ENCODE data around the gene NFATC1. TPM values are rescaled to one million over a fixed set of nuclear protein-coding genes. Genes with fewer than 3 reads are reported as not detected.

Gene NFATC1
- total and polyA plus RNA-seq, 2 experiments from 2014 or later, result 4.2 to 11.3 TPM

DNA sequence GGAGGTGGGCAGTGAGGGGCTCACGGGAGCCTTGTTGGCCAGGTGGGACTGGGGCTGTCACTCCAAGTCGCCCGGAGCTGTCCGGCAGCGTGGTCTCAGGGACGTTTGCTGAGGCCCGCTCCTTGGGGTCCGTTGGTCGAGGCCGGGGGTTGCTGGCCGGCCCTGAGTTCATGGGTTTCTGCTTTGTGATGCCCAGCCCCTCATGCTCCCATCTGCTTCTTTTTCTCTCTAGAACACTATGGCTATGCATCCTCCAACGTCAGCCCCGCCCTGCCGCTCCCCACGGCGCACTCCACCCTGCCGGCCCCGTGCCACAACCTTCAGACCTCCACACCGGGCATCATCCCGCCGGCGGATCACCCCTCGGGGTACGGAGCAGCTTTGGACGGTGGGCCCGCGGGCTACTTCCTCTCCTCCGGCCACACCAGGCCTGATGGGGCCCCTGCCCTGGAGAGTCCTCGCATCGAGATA is 14.5 kb downstream of the NFATC1 start:
- 98% methylated on average over 29 of the region's 30 CpGs for WGBS (ENCODE audit: low lambda C conversion rate, missing lambda C conversion rate)
- Histone ChIP-seq H3K4me1 (ENCODE audit: insufficient read depth) (no peaks in the 10 kb centered on the region), H2AFZ (no peak overlapping the region), H3K79me2 (no peaks in the 10 kb centered on the region), H3K9me3 (ENCODE audit: low read depth) (no peaks in the 10 kb centered on the region), H3K9me2 (replicated peaks; ENCODE audit: insufficient read depth) (no peaks in the 10 kb centered on the region), H3K4me3 (no peak overlapping the region), H4K20me1 (ENCODE audit: insufficient read depth, poor library complexity, severe bottlenecking) (no peaks in the 10 kb centered on the region), H3K27me3 (no peaks in the 10 kb centered on the region), H3K4me2 (no peak overlapping the region), H3K27ac (no peak overlapping the region), H3K36me3 (replicated peaks; ENCODE audit: insufficient read depth, low read depth) (no peaks in the 10 kb centered on the region)
- no peak for DNase-seq (ENCODE audit: low spot score)
- TF ChIP-seq EZH2 (IDR thresholded peaks at IDR 0.05; ENCODE audit: borderline replicate concordance), result no peak
- no peak for TF ChIP-seq EZH2phosphoT487 (IDR thresholded peaks at IDR 0.05; ENCODE audit: low read depth, severe bottlenecking, unreplicated experiment)
- TF ChIP-seq, protein P1, sequence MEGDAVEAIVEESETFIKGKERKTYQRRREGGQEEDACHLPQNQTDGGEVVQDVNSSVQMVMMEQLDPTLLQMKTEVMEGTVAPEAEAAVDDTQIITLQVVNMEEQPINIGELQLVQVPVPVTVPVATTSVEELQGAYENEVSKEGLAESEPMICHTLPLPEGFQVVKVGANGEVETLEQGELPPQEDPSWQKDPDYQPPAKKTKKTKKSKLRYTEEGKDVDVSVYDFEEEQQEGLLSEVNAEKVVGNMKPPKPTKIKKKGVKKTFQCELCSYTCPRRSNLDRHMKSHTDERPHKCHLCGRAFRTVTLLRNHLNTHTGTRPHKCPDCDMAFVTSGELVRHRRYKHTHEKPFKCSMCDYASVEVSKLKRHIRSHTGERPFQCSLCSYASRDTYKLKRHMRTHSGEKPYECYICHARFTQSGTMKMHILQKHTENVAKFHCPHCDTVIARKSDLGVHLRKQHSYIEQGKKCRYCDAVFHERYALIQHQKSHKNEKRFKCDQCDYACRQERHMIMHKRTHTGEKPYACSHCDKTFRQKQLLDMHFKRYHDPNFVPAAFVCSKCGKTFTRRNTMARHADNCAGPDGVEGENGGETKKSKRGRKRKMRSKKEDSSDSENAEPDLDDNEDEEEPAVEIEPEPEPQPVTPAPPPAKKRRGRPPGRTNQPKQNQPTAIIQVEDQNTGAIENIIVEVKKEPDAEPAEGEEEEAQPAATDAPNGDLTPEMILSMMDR (IDR thresholded peaks at IDR 0.05; ENCODE audit: poor library complexity), result no peak

DNA sequence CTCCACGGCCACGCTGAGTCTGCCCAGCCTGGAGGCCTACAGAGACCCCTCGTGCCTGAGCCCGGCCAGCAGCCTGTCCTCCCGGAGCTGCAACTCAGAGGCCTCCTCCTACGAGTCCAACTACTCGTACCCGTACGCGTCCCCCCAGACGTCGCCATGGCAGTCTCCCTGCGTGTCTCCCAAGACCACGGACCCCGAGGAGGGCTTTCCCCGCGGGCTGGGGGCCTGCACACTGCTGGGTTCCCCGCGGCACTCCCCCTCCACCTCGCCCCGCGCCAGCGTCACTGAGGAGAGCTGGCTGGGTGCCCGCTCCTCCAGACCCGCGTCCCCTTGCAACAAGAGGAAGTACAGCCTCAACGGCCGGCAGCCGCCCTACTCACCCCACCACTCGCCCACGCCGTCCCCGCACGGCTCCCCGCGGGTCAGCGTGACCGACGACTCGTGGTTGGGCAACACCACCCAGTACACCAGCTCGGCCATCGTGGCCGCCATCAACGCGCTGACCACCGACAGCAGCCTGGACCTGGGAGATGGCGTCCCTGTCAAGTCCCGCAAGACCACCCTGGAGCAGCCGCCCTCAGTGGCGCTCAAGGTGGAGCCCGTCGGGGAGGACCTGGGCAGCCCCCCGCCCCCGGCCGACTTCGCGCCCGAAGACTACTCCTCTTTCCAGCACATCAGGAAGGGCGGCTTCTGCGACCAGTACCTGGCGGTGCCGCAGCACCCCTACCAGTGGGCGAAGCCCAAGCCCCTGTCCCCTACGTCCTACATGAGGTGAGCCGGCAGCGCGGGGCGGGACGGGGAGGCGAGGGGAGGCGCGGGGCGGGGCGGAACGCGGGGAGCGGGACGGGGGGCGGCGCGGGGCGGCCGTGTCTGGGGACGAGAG is 15.2 kb downstream of the NFATC1 start:
- no peaks in the 10 kb centered on the region for H3K4me1 ChIP-seq (ENCODE audit: insufficient read depth)
- H4K20me1 ChIP-seq (ENCODE audit: insufficient read depth, poor library complexity, severe bottlenecking), result no peaks in the 10 kb centered on the region
- H3K27ac ChIP-seq, result no peak overlapping the region
- H3K9me2 ChIP-seq (replicated peaks; ENCODE audit: insufficient read depth), result no peaks in the 10 kb centered on the region
- H3K4me3 ChIP-seq, result no peak overlapping the region
- no peak for DNase-seq (ENCODE audit: low spot score)
- no peaks in the 10 kb centered on the region for H3K36me3 ChIP-seq (replicated peaks; ENCODE audit: insufficient read depth, low read depth)
- H2AFZ ChIP-seq, result no peak overlapping the region
- no peaks in the 10 kb centered on the region for H3K27me3 ChIP-seq
- no peak overlapping the region for H3K4me2 ChIP-seq
- H3K79me2 ChIP-seq, result no peaks in the 10 kb centered on the region
- 99% methylated on average over 55 of the region's 84 CpGs for WGBS (ENCODE audit: low lambda C conversion rate, missing lambda C conversion rate)
- TF ChIP-seq EZH2 (IDR thresholded peaks at IDR 0.05; ENCODE audit: borderline replicate concordance) (no peak), EZH2phosphoT487 (IDR thresholded peaks at IDR 0.05; ENCODE audit: low read depth, severe bottlenecking, unreplicated experiment) (no peak)
- TF ChIP-seq, protein P1 (IDR thresholded peaks at IDR 0.05; ENCODE audit: poor library complexity), result no peak
- no peaks in the 10 kb centered on the region for H3K9me3 ChIP-seq (ENCODE audit: low read depth)

DNA sequence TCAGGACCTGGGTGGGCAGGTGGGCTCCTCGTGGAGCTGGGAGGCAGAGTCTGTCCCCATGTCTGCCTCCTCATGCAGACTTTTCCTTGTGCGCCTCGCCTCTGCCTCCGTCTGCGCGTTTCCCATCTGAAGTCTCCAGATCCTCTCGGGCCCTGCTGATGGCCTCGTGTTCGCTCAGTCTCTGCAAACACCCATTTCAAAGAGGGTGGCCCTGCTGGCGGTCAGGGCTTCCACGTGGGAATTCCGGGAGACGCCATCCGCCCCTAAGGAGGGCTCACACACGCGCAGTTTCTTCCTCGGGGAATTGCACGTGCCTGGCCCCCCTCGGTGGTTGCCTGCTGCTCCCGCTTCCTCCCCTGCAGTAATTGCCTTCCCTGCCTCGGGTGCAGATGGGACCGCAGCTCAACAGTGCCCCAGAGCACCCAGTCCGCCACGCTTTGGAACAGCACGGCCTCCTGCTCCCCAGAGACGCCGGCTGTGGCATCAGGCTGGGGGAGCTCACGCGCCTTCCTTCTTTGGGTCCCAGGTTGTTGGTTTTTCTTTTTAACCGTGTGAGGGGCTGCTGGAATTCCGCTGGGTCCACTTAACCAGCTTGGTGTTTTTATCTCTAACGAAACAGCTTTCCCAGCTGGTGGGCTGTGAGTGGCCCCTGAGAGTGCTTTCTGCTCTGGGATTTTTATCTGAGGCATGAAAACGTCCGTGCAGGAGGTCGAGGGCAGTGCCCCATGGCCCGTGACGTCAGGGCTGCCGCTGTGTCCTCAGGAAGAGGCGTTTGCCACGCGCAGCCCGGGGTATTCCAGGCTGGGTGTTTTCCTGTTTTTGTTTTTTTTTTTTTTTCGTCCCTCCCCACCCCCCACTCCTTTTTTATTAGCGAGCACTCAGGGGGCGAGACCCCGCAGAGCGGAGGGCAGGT is 16.1 kb downstream of the NFATC1 start:
- Histone ChIP-seq H3K36me3 (replicated peaks; ENCODE audit: insufficient read depth, low read depth) (no peaks in the 10 kb centered on the region), H3K27ac (no peak overlapping the region), H3K9me3 (ENCODE audit: low read depth) (no peaks in the 10 kb centered on the region), H2AFZ (no peak overlapping the region), H3K79me2 (no peaks in the 10 kb centered on the region), H3K9me2 (replicated peaks; ENCODE audit: insufficient read depth) (no peaks in the 10 kb centered on the region), H3K4me1 (ENCODE audit: insufficient read depth) (no peaks in the 10 kb centered on the region), H3K27me3 (no peaks in the 10 kb centered on the region), H4K20me1 (ENCODE audit: insufficient read depth, poor library complexity, severe bottlenecking) (no peaks in the 10 kb centered on the region), H3K4me2 (no peak overlapping the region), H3K4me3 (no peak overlapping the region)
- TF ChIP-seq EZH2phosphoT487 (IDR thresholded peaks at IDR 0.05; ENCODE audit: low read depth, severe bottlenecking, unreplicated experiment) (no peak), EZH2 (IDR thresholded peaks at IDR 0.05; ENCODE audit: borderline replicate concordance) (no peak)
- TF ChIP-seq, protein P1 (IDR thresholded peaks at IDR 0.05; ENCODE audit: poor library complexity), result no peak
- DNase-seq (ENCODE audit: low spot score), result no peak
- WGBS (ENCODE audit: low lambda C conversion rate, missing lambda C conversion rate), result 81% methylated on average over 44 of the region's 47 CpGs
